Activated naive CD8-positive, alpha-beta T cell treated with anti-CD3 and anti-CD28 coated beads, Interleukin-2, amount 10 ng/mL, durations not matched to agents 7 days and 5 days (primary cell): ENCODE measurements around the gene DAPK3. TPM values are rescaled to one million over a fixed set of nuclear protein-coding genes. Genes with fewer than 3 reads are reported as not detected.

Experiments used
- ATAC-seq: fragments of 150-1000 bp; cut with Tn5 transposase; one replicate; pipeline ENCODE4 v1.10.0; 2021; ENCODE audit warnings: low read depth, moderate library complexity
- POLR2A ChIA-PET: fragments of 350-600 bp; sonication (Branson Sonifier 250); formaldehyde crosslinking; loops from one replicate; lab custom pipeline; 2021; ENCODE audit warnings: antibody characterized with exemption; lab: Charles Lee
- DNase-seq: peaks from one replicate; pipeline ENCODE4 v3.0.0; 2021
- H3K27ac Mint-ChIP-seq: one replicate; pipeline ENCODE4 v1.8.0; 2022; ENCODE audit warnings: mild to moderate bottlenecking, mixed read lengths
- H3K27me3 Mint-ChIP-seq: one replicate; pipeline ENCODE4 v1.8.0; 2022; ENCODE audit warnings: mild to moderate bottlenecking, moderate library complexity, mixed read lengths
- H3K36me3 Mint-ChIP-seq: one replicate; pipeline ENCODE4 v1.8.0; 2021; ENCODE audit warnings: mild to moderate bottlenecking, mixed read lengths
- H3K4me1 Mint-ChIP-seq: one replicate; pipeline ENCODE4 v1.8.0; 2021; ENCODE audit warnings: mixed read lengths
- H3K4me3 Mint-ChIP-seq: one replicate; pipeline ENCODE4 v1.8.0; 2022; ENCODE audit warnings: mild to moderate bottlenecking, moderate library complexity, mixed read lengths
- H3K9me3 Mint-ChIP-seq: one replicate; pipeline ENCODE4 v1.8.0; 2021; ENCODE audit warnings: mixed read lengths
- total RNA-seq, 2 experiments: library from RNA; stranded (reverse); gene quantifications; one replicate each; pipeline ENCODE4 v1.2.3, GENCODE V29; 2021

Gene DAPK3
- total RNA-seq, 2 experiments from 2014 or later: 44.8 to 49.8 TPM

DNA sequence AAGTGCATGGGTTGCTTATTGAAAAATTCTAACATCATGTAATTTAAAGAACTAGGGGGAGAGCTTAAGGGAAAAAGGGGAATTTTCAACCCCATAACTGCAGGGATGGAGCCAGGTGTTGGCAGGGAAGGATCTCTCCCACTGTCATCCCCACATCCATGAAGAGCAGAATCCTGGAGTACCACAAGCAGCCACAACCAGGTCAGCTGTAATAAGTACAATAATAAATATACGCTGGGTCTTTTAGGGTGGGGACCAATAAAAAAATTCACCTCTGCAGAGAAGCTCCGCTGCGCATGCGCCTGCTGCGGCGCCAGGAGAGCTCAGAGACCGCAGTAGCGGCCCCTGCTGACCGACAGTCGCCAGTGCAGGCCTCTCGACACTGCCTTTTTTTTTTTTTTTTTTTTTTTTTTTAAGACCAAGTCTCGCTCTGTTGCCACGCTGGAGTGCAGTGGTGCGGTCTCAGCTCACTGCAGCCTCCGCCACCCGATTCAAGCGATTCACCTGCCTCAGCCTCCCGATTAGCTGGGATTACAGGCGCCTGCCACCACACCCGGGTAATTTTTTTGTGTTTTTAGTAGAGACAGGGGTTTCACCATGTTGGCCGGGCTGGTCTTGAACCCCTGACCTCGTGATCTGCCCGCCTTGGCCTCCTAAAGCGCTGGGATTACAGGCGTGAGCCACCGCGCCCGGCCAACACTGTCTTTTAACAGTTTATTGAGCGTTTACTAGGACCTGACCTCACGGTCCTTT is 16.9 kb upstream of the DAPK3 start:
- POLR2A ChIA-PET: interaction anchor here (0.5 to 2.2 kb wide), 16 partner anchors 8 to 1315 kb away, joined by 3 to 21 read pairs (median 4); partner anchors contain the start of genes DAPK3, MRPL54, PIAS4 and ZBTB7A
- Mint-ChIP-seq H3K4me1 (peaks cover 23% of the 10 kb centered on the region), H3K27ac (peak overlapping the region; percentile 98), H3K9me3 (peaks cover 2% of the 10 kb centered on the region), H3K27me3 (no peaks in the 10 kb centered on the region), H3K4me3 (peak overlapping the region; percentile 98), H3K36me3 (peaks cover 20% of the 10 kb centered on the region)
- DNase-seq (peak; percentile 93), ATAC-seq (peak; percentile 31)

DNA sequence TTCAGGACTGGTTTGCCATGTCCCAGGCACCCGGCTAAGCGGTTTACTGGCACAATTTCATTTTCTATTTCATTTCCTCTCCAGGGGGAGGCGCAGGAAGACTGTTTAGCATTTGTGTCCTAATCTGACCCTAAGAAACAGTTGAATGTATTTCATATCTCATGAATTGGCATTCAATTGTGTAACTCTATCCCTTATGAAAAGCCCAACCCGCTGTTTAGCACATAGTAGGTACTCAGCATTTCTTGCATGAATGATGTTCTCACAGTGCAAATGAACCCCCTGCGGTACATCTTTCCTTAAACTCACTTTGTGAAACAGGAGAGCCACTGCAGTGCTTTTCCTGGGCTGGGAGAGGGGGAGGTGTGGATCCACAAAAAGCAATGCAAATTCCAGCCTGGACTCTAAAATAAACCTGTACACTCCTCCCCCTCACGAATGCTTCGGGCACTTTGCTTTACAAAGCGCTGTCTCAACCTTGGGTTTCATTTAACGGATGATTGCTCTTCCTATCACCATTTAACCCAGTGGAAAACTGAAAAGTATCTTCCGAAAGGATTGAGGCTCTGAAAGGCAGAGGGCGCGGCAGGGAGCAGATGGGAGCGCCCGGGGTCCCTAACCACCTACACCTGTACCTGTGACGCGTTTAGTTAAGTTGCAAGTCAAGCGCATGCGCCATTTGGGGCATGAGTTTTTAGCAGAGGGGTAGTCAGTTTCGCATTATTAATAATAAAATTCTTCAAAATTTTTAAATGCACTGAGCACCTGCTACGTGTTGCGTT is 15.6 kb upstream of the DAPK3 start:
- Mint-ChIP-seq H3K4me3 (peak overlapping the region; percentile 98), H3K9me3 (peaks cover 2% of the 10 kb centered on the region), H3K36me3 (peaks cover 25% of the 10 kb centered on the region), H3K27me3 (no peaks in the 10 kb centered on the region), H3K27ac (peak overlapping the region; percentile 98), H3K4me1 (peaks cover 23% of the 10 kb centered on the region)
- peak; percentile 65 for DNase-seq
- ATAC-seq: peak; percentile 30
- POLR2A ChIA-PET: interaction anchor here (1.3 to 3.2 kb wide), 9 partner anchors 10 to 216 kb away, joined by 3 to 34 read pairs (median 10); partner anchors contain the start of genes DAPK3, PIAS4 and ZBTB7A

DNA sequence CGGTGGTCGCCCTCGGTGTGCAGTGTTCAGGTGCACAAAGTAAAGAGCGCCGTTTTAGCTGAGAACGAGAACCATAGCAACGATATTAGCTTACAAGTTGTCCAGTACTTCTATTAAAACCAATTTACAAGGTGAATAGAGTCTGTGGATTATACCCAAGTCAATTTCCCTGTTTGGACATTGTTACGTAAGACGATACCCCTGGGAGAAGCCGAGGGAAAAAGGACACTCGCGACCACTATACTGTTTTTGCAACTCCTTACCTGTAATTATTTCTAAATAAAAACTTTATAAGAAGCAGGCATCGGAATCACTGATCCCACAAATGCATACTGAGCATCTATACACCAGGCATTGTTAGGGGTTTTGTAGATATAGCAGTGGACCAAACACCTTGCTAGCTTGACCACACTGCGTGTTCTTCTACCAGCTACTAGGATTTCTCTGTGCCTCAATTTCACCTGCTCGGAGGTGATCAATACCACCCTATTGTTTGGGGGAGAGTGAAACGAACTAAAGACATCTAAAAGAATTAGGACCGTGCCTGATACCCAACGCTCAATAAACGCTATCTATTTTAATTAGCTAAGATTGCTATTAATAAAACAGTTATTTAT is 14.9 kb upstream of the DAPK3 start:
- DNase-seq (no peak), ATAC-seq (no peak)
- Mint-ChIP-seq H3K36me3 (peaks cover 26% of the 10 kb centered on the region), H3K27me3 (no peaks in the 10 kb centered on the region), H3K27ac (peak overlapping the region; percentile 98), H3K4me1 (peaks cover 24% of the 10 kb centered on the region), H3K9me3 (peaks cover under 1% of the 10 kb centered on the region), H3K4me3 (peak overlapping the region; percentile 98)
- POLR2A ChIA-PET: interaction anchor here (0.6 to 3.2 kb wide), 31 partner anchors 9 to 710 kb away, joined by 3 to 34 read pairs (median 4); partner anchors contain the start of genes ATCAY, DAPK3, HDGFL2 and MRPL54

DNA sequence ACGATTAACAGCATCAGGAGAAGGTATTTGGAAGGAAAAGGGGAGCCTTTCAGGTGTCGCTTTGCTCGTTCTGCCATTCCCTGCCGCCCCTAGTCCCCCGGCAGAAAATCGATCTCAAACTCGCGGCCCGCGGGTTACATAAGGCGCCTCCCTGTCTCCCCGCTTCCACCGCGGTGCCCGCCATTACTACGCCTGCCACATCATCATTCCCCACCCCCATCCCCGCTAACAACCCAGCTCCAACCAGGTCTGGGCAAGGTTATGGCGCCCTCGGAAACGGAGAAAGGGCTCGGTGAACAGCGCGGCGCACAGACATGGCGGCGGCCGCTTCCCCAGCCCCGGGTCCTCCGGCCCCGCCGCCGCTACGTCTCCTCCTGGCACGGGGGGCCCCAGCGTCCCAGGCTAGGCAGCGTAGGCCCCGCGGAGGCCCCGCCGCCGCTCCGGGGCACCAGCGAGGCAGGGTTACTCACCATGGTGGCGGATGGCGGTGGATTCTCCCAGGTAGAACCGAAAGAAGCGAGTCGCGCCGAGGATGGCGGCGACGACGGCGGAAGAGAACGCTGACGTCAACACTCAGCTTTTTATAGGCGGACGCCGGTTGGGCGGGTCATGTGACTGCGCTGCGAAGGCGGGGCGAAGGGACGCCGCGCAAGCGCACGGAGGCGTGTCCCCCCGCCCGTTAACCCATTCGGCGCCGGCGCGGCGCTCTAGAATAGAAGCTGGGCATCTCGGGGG is 14.2 kb upstream of the DAPK3 start, which contains the start of gene EEF2:
Gene EEF2 (minus strand): TSS at position 556 of the 735 bp plus-strand sequence. CDS start 83 bp downstream, at position 473.
- Mint-ChIP-seq H3K27ac (peak within 1 kb of the TSS; percentile 98), H3K27me3 (no peaks in the 10 kb centered on the region), H3K4me1 (peaks cover 22% of the 10 kb centered on the region), H3K9me3 (no peaks in the 10 kb centered on the region), H3K36me3 (peaks cover 26% of the 10 kb centered on the region), H3K4me3 (peak within 1 kb of the TSS; percentile 98)
- ATAC-seq: peak; percentile 51
- DNase-seq: peak; percentile 95
- POLR2A ChIA-PET: interaction anchor here (0.6 to 3.2 kb wide), 35 partner anchors 8 to 709 kb away, joined by 3 to 34 read pairs (median 4); partner anchors contain the start of genes ATCAY, DAPK3, HDGFL2 and MRPL54

DNA sequence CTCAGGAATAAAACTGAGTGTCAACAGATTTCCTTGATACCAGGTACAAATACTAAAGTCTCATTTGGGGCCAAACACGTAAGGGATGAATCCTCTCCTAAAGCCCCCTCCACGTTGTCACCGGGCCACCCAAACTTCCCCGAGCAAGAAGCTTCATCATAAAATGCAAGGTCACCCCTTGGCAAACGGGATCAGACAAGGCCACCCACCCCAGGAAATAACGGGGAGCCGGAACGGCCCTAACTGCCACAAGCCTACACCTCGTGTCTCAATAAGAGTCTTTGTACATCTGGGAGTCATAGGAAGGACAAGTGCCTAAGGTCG is 13.6 kb upstream of the DAPK3 start:
- DNase-seq (no peak), ATAC-seq (no peak)
- H3K4me3 Mint-ChIP-seq: peak overlapping the region; percentile 98
- H3K9me3 Mint-ChIP-seq: no peaks in the 10 kb centered on the region
- peaks cover 22% of the 10 kb centered on the region for H3K4me1 Mint-ChIP-seq
- POLR2A ChIA-PET: interaction anchor here (0.6 to 3.2 kb wide), 15 partner anchors 9 to 256 kb away, joined by 3 to 34 read pairs (median 5); partner anchors contain the start of genes ATCAY, DAPK3, MRPL54 and PIAS4
- H3K36me3 Mint-ChIP-seq: peaks cover 27% of the 10 kb centered on the region
- peak overlapping the region; percentile 92 for H3K27ac Mint-ChIP-seq
- no peaks in the 10 kb centered on the region for H3K27me3 Mint-ChIP-seq

DNA sequence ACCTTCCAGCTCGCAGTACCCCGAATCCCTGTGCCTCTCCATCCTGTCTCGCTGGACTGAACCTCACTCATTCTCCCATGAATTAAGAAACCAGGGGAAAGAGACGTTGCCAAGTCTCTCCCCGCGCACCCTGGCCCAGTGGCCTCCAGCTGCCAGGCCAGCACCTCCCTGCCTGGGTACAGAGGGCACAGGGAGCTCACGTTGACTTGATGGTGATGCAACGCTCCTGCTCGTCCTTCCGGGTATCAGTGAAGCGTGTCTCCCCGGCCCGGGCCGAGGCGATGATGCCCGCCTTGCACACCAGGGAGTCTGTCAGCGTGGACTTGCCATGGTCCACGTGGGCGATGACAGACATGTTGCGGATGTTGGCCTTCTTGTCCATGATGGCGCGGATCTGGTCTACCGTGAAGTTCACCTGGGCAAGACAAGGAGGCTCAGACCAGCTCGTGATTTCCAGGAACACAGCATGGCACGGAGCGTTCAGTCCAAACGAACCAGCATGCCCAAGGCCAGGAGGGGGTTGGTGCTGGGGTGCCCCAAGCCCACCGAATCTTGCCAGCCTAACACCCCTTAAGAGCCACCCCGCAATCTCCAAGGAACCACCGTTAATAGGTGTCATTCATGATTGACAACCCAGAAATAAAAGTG is 13.2 kb upstream of the DAPK3 start:
- Mint-ChIP-seq H3K36me3 (peaks cover 29% of the 10 kb centered on the region), H3K4me3 (peak overlapping the region; percentile 98), H3K27ac (peak overlapping the region; percentile 92), H3K9me3 (no peaks in the 10 kb centered on the region), H3K4me1 (peaks cover 22% of the 10 kb centered on the region), H3K27me3 (no peaks in the 10 kb centered on the region)
- ATAC-seq: no peak
- no peak for DNase-seq
- POLR2A ChIA-PET: interaction anchor here (0.5 to 3.2 kb wide), 4 partner anchors 9 to 105 kb away, joined by 5 to 34 read pairs (median 12); partner anchors contain the start of genes DAPK3 and PIAS4

DNA sequence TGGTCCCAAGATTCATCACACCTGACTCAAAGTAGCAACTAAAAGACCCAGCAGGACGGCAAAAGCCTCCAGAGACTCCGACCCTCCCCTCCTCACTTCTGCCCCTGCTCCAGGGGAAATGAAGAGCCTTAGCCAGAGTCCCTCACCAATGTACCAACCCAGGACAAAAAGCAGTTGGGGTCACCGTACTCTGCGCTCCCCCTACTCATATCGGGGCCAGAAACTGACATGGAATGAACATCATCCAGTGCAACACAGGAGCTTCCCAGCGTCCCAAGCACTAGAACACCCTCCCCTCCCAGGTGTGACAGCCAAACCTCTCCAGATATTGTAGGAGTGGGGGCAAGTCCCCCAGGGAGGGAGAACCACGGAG is 12.6 kb upstream of the DAPK3 start:
- DNase-seq: no peak
- peak overlapping the region; percentile 98 for H3K4me3 Mint-ChIP-seq
- ATAC-seq: no peak
- peaks cover 29% of the 10 kb centered on the region for H3K36me3 Mint-ChIP-seq
- H3K27ac Mint-ChIP-seq: peak overlapping the region; percentile 92
- H3K4me1 Mint-ChIP-seq: peaks cover 22% of the 10 kb centered on the region
- no peaks in the 10 kb centered on the region for H3K27me3 Mint-ChIP-seq
- POLR2A ChIA-PET: interaction anchor here (0.5 to 3.2 kb wide), 3 partner anchors 8 to 106 kb away, joined by 5 to 34 read pairs (median 6); partner anchors contain the start of gene DAPK3
- H3K9me3 Mint-ChIP-seq: no peaks in the 10 kb centered on the region

DNA sequence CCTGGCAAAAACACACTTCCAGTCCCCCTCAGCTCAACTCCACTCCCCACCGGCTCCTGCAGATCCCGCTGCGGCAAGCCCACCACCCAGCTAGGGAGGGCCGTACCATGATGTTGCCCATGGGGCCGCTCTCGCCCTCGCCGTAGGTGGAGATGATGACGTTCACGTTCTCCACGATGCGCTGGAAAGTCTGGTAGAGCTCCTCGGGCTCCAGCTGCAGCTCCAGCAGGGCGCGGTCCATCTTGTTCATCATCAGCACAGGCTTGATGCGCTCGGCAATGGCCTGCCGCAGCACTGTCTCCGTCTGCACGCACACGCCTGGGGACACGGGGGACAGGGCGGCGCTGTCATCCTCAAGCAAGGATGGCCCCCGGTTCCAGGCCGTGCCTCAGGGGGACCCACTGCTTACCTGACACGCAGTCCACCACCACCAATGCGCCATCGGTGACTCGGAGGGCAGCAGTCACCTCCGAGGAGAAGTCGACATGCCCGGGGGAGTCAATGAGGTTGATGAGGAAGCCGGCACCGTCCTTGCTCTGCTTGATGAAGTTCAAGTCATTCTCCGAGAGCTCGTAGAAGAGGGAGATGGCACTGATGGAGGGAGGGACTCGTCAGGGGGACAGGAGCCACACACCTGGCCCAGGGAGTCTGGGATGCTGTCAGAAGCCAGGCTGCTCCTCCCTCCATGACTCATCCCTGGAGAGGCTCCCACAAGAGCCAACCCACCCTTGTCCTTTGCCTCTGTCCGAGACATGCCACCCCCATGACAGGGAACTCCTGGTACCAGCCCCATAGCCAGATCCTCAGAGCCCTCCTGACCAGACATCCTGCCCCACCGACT is 12.0 kb upstream of the DAPK3 start:
- POLR2A ChIA-PET: interaction anchor here (1.6 to 3.2 kb wide), 3 partner anchors 7 to 12 kb away, joined by 5 to 34 read pairs (median 6); partner anchors contain the start of gene DAPK3
- peaks cover 25% of the 10 kb centered on the region for H3K4me1 Mint-ChIP-seq
- H3K4me3 Mint-ChIP-seq: peak overlapping the region; percentile 98
- ATAC-seq (no peak), DNase-seq (peak; percentile 30)
- no peaks in the 10 kb centered on the region for H3K9me3 Mint-ChIP-seq
- no peaks in the 10 kb centered on the region for H3K27me3 Mint-ChIP-seq
- H3K36me3 Mint-ChIP-seq: peaks cover 33% of the 10 kb centered on the region
- H3K27ac Mint-ChIP-seq: peak overlapping the region; percentile 78

DNA sequence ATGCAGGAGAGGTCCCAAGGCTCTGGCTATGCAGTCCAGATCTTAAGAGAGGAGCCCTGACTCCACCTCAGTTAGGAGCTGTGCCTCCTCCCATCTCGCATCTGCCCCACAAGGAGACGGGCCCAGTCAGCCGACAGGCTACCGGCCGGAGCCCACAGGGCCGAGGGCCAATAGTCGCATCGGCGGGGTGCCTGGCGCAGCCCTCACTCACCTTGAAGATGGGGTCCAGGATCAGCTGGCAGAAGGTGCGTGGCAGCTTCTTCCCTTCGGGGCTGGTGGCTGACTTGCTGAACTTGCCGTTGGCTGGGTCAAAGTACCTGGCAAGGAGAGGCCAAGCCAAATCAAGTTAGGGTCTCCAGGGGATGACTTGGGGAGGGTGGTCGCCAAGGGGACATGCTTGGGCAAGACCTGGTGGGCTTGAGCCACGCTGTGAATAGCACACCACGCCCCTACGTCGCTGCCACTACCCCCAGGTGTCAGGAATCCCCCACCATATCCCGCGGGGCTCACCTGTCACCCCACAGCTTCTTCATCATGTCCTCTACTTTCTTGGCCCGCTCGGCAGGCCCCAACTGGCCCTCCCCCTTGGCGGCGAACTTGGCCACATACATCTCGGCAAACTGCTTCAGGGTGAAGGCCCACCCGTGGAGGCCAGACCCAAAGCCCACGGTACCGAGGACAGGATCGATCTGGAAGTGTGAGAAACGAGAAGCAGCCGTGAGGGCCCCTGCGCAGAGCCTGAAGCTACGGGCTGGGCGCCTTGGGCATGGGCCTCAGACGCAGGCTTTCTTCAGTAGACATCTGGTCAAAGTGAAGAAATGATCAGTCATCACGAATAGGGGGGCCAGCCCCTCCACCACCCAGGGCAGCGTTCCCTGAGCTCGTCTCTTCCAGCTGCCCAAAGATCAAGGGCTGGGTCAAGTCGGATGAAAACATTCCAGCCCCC is 11.1 kb upstream of the DAPK3 start:
- POLR2A ChIA-PET: interaction anchor here (1.6 kb wide), 1 partner anchor 11 kb away, joined by 5 read pairs; the partner anchor contains the start of gene DAPK3
- H3K36me3 Mint-ChIP-seq: peaks cover 33% of the 10 kb centered on the region
- H3K27me3 Mint-ChIP-seq: no peaks in the 10 kb centered on the region
- DNase-seq (peak; percentile 27), ATAC-seq (no peak)
- no peak overlapping the region for H3K27ac Mint-ChIP-seq
- H3K4me1 Mint-ChIP-seq: peaks cover 22% of the 10 kb centered on the region
- no peak overlapping the region for H3K4me3 Mint-ChIP-seq
- H3K9me3 Mint-ChIP-seq: no peaks in the 10 kb centered on the region

DNA sequence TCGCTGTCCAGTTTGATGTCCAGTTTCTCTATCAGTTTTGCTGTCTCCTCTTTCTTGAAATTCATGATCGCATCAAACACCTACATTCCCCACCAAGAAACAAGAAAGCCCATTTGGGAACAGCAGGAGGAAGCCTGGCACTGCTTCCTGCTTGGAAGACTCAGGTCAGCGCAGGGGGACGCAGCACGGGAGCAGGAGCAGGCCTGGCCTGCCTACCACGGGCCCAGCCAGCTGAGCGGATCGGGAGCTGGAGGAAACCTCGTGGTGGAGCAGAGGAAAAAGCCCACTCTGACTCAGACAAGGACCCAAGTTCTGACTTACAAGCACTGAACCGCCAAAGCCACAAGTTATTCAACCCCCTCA is 10.5 kb upstream of the DAPK3 start:
- H3K4me3 Mint-ChIP-seq: no peak overlapping the region
- no peaks in the 10 kb centered on the region for H3K27me3 Mint-ChIP-seq
- no peaks in the 10 kb centered on the region for H3K9me3 Mint-ChIP-seq
- peak; percentile 31 for DNase-seq
- POLR2A ChIA-PET: interaction anchor here (1.6 kb wide), 1 partner anchor 10 kb away, joined by 5 read pairs; the partner anchor contains the start of gene DAPK3
- H3K36me3 Mint-ChIP-seq: peaks cover 33% of the 10 kb centered on the region
- ATAC-seq: no peak
- H3K27ac Mint-ChIP-seq: no peak overlapping the region
- H3K4me1 Mint-ChIP-seq: peaks cover 18% of the 10 kb centered on the region
